K562 (cell line): ENCODE measurements around the gene OR2B2. TPM values are rescaled to one million over a fixed set of nuclear protein-coding genes. Genes with fewer than 3 reads are reported as not detected.
A peak's percentile ranks its signal among the peaks of the same experiment; 100 is the strongest.

ENCODE experiments used
- ATAC-seq: fragments of 200-7000 bp; cut with Tn5 transposase; 3 replicates; pipeline ENCODE4 v1.9.1; 2020; ENCODE audit warnings: moderate library complexity
- BruUV-seq: library from RNA; stranded (reverse); fragments of 400-500 nt; replicated peaks from 2 replicates; lab custom pipeline; 2021; lab: Mats Ljungman, UMichigan
- CTCF ChIA-PET: fragments of 300-600 bp; formaldehyde crosslinking; extraction: SDS; loops from one replicate; lab custom pipeline; 2021; ENCODE audit warnings: low intra/inter-chr PET ratio; lab: Yijun Ruan, JAX
- POLR2A ChIA-PET: fragments of 300-600, 350-650 bp; sonication (Branson Sonifier 250); formaldehyde crosslinking; extraction: SDS; loops from one replicate; lab custom pipeline; 2021; ENCODE audit warnings: antibody characterized with exemption, inconsistent platforms; lab: Yijun Ruan, JAX
- DNase-seq, 4 experiments: peaks; one replicate each; pipeline versions ENCODE4 v3.0.0 to v3.0.0-alpha.2; 2011 to 2018; ENCODE audit warnings: low spot score in 3 of 4, mixed read lengths in 3 of 4; ENCODE audit errors: extremely low read depth in 1 of 4
- FAIRE-seq: peaks from 2 replicates; lab custom pipeline; 2011; peaks lifted over from hg19 to GRCh38; lab: Jason Lieb, UNC
- H2AFZ ChIP-seq: 2 replicates; pipeline ENCODE4 v1.6.0; 2011; ENCODE audit warnings: low read depth, low read length, control low read depth, inconsistent platforms
- H3K27ac ChIP-seq: fragments of 200-600 bp; 3 replicates; pipeline ENCODE4 v1.8.0; 2011; ENCODE audit warnings: low read depth, mild to moderate bottlenecking, control low read depth, inconsistent platforms, low read length, moderate library complexity, mixed read lengths; ENCODE audit errors: extremely low read depth
- H3K27me3 ChIP-seq, 2 experiments: fragments of 300-600 bp in 1 of 2; 2 replicates in 1 of 2; 3 replicates in 1 of 2; pipeline versions ENCODE4 v1.6.0 to v1.8.0; 2011; ENCODE audit warnings: inconsistent platforms in 2 of 2, low read length in 2 of 2, mild to moderate bottlenecking in 1 of 2, mixed read lengths in 1 of 2, moderate library complexity in 1 of 2; ENCODE audit not compliant: control insufficient read depth in 2 of 2, insufficient read depth in 2 of 2
- H3K36me3 ChIP-seq: fragments of 300-600 bp; 3 replicates; pipeline ENCODE4 v1.8.0; 2011; ENCODE audit warnings: mild to moderate bottlenecking, low read length, inconsistent platforms; ENCODE audit not compliant: control insufficient read depth, insufficient read depth
- H3K4me1 ChIP-seq, 2 experiments: fragments of 200-600 bp in 1 of 2; replicated peaks in 1 of 2; 2 replicates in 1 of 2; 3 replicates in 1 of 2; pipeline versions ENCODE4 v1.5.1 to v1.8.0; 2011; ENCODE audit warnings: inconsistent platforms in 2 of 2, low read length in 2 of 2, mild to moderate bottlenecking in 1 of 2, mixed read lengths in 1 of 2, moderate library complexity in 1 of 2; ENCODE audit not compliant: control insufficient read depth in 2 of 2, insufficient read depth in 2 of 2
- H3K4me2 ChIP-seq: 2 replicates; pipeline ENCODE4 v1.6.1; 2011; ENCODE audit warnings: low read length, control low read depth, inconsistent platforms, mixed read lengths; ENCODE audit not compliant: insufficient read depth
- H3K4me3 ChIP-seq: fragments of 200-600 bp; sonication (generic), shearing (Covaris generic); 2 replicates; pipeline ENCODE4 v1.5.1; 2016; ENCODE audit warnings: control low read depth, inconsistent platforms
- H3K79me2 ChIP-seq: fragments of 200-600 bp; 3 replicates; pipeline ENCODE4 v1.8.0; 2011; ENCODE audit warnings: low read length, inconsistent platforms; ENCODE audit not compliant: control insufficient read depth, insufficient read depth
- H3K9ac ChIP-seq, 2 experiments: 2 replicates each; pipeline versions ENCODE4 v1.6.0 to v1.6.1; 2011; ENCODE audit warnings: low read depth in 2 of 2, low read length in 2 of 2, control low read depth in 1 of 2, inconsistent platforms in 1 of 2, mild to moderate bottlenecking in 1 of 2, mixed read lengths in 1 of 2; ENCODE audit not compliant: insufficient read depth in 1 of 2
- H3K9me1 ChIP-seq: one replicate; pipeline ENCODE4 v1.6.0; 2011; ENCODE audit warnings: inconsistent platforms, mild to moderate bottlenecking, low read length, moderate library complexity; ENCODE audit not compliant: control insufficient read depth, insufficient read depth
- H3K9me3 ChIP-seq: replicated peaks from 2 replicates; pipeline ENCODE4 v1.5.1; 2011; ENCODE audit warnings: low read depth, low read length, inconsistent platforms; ENCODE audit not compliant: control insufficient read depth, insufficient read depth
- H4K20me1 ChIP-seq: replicated peaks from 2 replicates; pipeline ENCODE4 v1.6.1; 2011; ENCODE audit warnings: low read length, inconsistent platforms, mixed read lengths; ENCODE audit not compliant: control insufficient read depth, insufficient read depth
- ETV5 ChIP-seq: sonication (generic); formaldehyde crosslinking; IDR thresholded peaks from 2 replicates; pipeline ENCODE4 v1.4.0; 2020; ENCODE audit warnings: low read depth, mild to moderate bottlenecking, missing genetic modification reagents
- HMBOX1 ChIP-seq: sonication (generic); IDR thresholded peaks from 2 replicates; pipeline ENCODE4 v1.6.1; 2016
- MAFK ChIP-seq: IDR thresholded peaks from 2 replicates; pipeline ENCODE4 v1.6.1; 2011; ENCODE audit warnings: low read length, improper control_type of control experiment
- RBM25 ChIP-seq: fragments of 200-400 bp; formaldehyde crosslinking; IDR thresholded peaks from 2 replicates; pipeline ENCODE4 v1.6.1; 2018; ENCODE audit warnings: low read length, low read depth, moderate library complexity; ENCODE audit not compliant: severe bottlenecking
- RBM39 ChIP-seq: fragments of 200-400 bp; formaldehyde crosslinking; optimal IDR thresholded peaks from 2 replicates; pipeline ENCODE3; 2018; ENCODE audit warnings: low read depth, low read length
- ZNF121 ChIP-seq: sonication (generic); formaldehyde crosslinking; conservative IDR thresholded peaks from 2 replicates; pipeline ENCODE4 v1.8.0; 2022; ENCODE audit warnings: missing genetic modification reagents
- ZNF384 ChIP-seq: IDR thresholded peaks from 2 replicates; pipeline ENCODE4 v1.6.1; 2012; ENCODE audit warnings: low read depth, low read length, improper control_type of control experiment
- ZNF551 ChIP-seq: fragments of 250-450 bp; sonication (Bioruptor Pico); IDR thresholded peaks from 2 replicates; pipeline ENCODE4 v1.5.0; 2021; ENCODE audit warnings: mild to moderate bottlenecking, moderate library complexity
- ZNF57 ChIP-seq: fragments of 450-650 bp; formaldehyde crosslinking; IDR thresholded peaks from 2 replicates; pipeline ENCODE4 v1.4.0; 2020; ENCODE audit warnings: mild to moderate bottlenecking, moderate library complexity
- WGBS: fragments of 100-300 bp; shearing (Covaris generic); methylation state at CpG from one replicate; pipeline ENCODE4 v1.1.6; 2016; ENCODE audit warnings: low coverage, mixed read lengths; ENCODE audit not compliant: insufficient coverage; ENCODE audit errors: missing lambda C conversion rate; 5-methylcytosine and 5-hydroxymethylcytosine counted together
- in situ Hi-C: fragments of 300-500 bp; cut with MboI; formaldehyde crosslinking; loops from 4 replicates; pipeline ENCODE4 v1.15.0; 2018; ENCODE audit warnings: inconsistent platforms, mixed read lengths
- intact Hi-C: fragments of 100-400 bp; cut with micrococcal nuclease; formaldehyde crosslinking; loops from 2 replicates; pipeline ENCODE4 v1.14.2; 2022
- polyA plus RNA-seq, 8 experiments: library from polyadenylated mRNA; depleted of rRNA in 4 of 8; stranded (reverse) in 5 of 8; unstranded in 3 of 8; fragments of >200 nt; fragmentation: Nextera tagmentation in 2 of 8; fragmentation: Illumina TruSeq in 1 of 8; extraction: Ambion mirVana in 2 of 8; extraction: Trizol in 1 of 8; gene quantifications; 2 replicates each; pipeline versions ENCODE4 v1.2.1 to v1.2.3, GENCODE V29; 2011 to 2014; ENCODE audit warnings: inconsistent platforms in 1 of 8, missing spikeins in 1 of 8
- total RNA-seq, 7 experiments: library from RNA; depleted of rRNA in 6 of 7; stranded (reverse); fragments of >200 nt in 6 of 7; fragmentation: Illumina TruSeq in 2 of 7; extraction: Trizol in 2 of 7; gene quantifications; 2 replicates each; pipeline versions ENCODE4 v1.2.1 to v1.2.3, GENCODE V29; 2011 to 2021; ENCODE audit warnings: low replicate concordance in 1 of 7

OR2B2 gene
- total and polyA plus RNA-seq, 9 of the 15 experiments (the other 6 are each of a cell fraction or from before 2014, with no cell fraction given) = 0.24 TPM; not detected in 8

DNA sequence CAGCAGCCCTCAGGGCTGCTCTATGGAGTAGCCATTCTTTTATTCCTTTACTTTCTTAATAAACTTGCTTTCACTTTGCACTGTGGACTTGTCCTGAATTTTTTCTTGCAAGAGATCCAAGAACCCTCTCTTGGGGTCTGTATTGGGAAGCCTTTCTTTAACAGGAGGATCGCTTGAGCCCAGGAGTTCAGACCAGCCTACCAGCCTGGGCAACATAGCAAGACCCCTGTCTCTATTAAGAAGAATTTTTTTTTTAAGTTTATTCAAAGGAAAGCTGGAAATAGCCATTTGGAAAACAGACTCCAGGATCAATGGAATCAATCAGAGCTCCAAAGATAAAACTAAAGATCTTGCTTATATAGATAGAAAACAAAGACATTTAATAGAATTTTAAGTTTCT, 29.1 kb downstream of the OR2B2 start:
- FAIRE-seq (no peak), ATAC-seq (no peak), DNase-seq (no peak)
- no peak for TF ChIP-seq ZNF57 (CRISPR knock-in tag)
- TF ChIP-seq ZNF551 (CRISPR knock-in tag) = no peak
- TF ChIP-seq HMBOX1 = no peak
- no peak for TF ChIP-seq ZNF384
- peak; percentile 34 for TF ChIP-seq ZNF121 (CRISPR knock-in tag)
- TF ChIP-seq ETV5 (CRISPR knock-in tag) = no peak
- no peak for TF ChIP-seq RBM39
- no peak for TF ChIP-seq MAFK
- peak; percentile 55 for TF ChIP-seq RBM25
- intact Hi-C loops = no loop called here
- no peaks in the 10 kb centered on the region for H3K79me2 ChIP-seq
- no peak overlapping the region for H3K27ac ChIP-seq
- no peaks in the 10 kb centered on the region for H3K36me3 ChIP-seq
- POLR2A ChIA-PET = interaction anchor here (2.2 to 5.9 kb wide), 3 partner anchors 11 to 45 kb away, joined by 8 to 41 read pairs (median 8); a partner anchor contains a TSS
- 16% methylated on average over 1 of the region's 1 CpG for WGBS
- H3K4me1 ChIP-seq = peaks cover 5 to 6% of the 10 kb centered on the region in 2 experiments; a peak in 4 of 5 replicates
- H4K20me1 ChIP-seq = no peaks in the 10 kb centered on the region
- no peak overlapping the region for H2AFZ ChIP-seq
- CTCF ChIA-PET = no interaction called here
- BruUV-seq = no TSS peak
- no peak overlapping the region for H3K4me2 ChIP-seq
- in situ Hi-C loops = no loop called here
- H3K27me3 ChIP-seq = no peaks in the 10 kb centered on the region
- H3K9ac ChIP-seq = no peak overlapping the region
- no peaks in the 10 kb centered on the region for H3K9me3 ChIP-seq
- H3K4me3 ChIP-seq = no peak overlapping the region
- no peaks in the 10 kb centered on the region for H3K9me1 ChIP-seq
